Nephron (organoid): ENCODE measurements around the gene MYO1H.
"Not testable (repeated sequence)": the region's sequence is repeated elsewhere in the genome, so short reads cannot be mapped to it uniquely, and the experiment has no call there.

Experiments
- H3K27ac Mint-ChIP-seq, 3 experiments: 2 replicates each; pipeline ENCODE4 v1.8.0; 2020; ENCODE audit warnings: mixed read lengths in 3 of 3, mild to moderate bottlenecking in 2 of 3, moderate library complexity in 1 of 3
- H3K27me3 Mint-ChIP-seq: 2 replicates; pipeline ENCODE4 v1.8.0; 2021; ENCODE audit warnings: low read depth, mild to moderate bottlenecking, moderate library complexity, mixed read lengths
- H3K36me3 Mint-ChIP-seq: 2 replicates; pipeline ENCODE4 v1.8.0; 2020; ENCODE audit warnings: low read depth, mixed read lengths
- H3K4me1 Mint-ChIP-seq: 2 replicates; pipeline ENCODE4 v1.8.0; 2020; ENCODE audit warnings: mixed read lengths
- H3K4me3 Mint-ChIP-seq, 3 experiments: 2 replicates each; pipeline ENCODE4 v1.8.0; 2020; ENCODE audit warnings: mild to moderate bottlenecking in 3 of 3, mixed read lengths in 3 of 3, moderate library complexity in 2 of 3
- H3K9me3 Mint-ChIP-seq: 2 replicates; pipeline ENCODE4 v1.8.0; 2020; ENCODE audit warnings: mixed read lengths
- TF ChIP-seq, protein P1 (sequence below), 3 experiments: fragments of 200-600 bp; sonication (generic); IDR thresholded peaks; one replicate each; pipeline ENCODE4 v1.5.0; 2021; ENCODE audit warnings: antibody characterized with exemption in 3 of 3; ENCODE audit not compliant: unreplicated experiment in 3 of 3

Gene MYO1H

DNA sequence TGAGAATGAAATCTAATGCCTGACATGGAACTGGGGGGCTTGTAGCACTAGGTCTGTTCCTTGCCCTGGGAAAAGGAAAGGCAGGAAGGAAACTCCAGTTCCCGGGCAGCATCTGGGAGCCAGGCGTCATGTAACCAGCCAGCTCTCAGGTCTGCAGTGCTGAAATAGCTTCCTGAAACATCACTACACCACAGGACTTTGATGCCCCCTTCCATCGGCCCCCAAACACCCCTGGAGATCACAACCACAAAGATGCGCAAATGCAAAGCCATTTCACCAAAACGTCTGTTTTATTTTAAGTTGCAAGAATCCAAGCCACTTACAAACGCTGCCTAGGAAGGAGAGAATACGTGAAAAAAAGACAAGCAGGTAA, 88.5 kb downstream of the MYO1H start:
- no peaks in the 10 kb centered on the region for H3K9me3 Mint-ChIP-seq
- H3K27ac Mint-ChIP-seq = no peak overlapping the region
- TF ChIP-seq, protein P1, sequence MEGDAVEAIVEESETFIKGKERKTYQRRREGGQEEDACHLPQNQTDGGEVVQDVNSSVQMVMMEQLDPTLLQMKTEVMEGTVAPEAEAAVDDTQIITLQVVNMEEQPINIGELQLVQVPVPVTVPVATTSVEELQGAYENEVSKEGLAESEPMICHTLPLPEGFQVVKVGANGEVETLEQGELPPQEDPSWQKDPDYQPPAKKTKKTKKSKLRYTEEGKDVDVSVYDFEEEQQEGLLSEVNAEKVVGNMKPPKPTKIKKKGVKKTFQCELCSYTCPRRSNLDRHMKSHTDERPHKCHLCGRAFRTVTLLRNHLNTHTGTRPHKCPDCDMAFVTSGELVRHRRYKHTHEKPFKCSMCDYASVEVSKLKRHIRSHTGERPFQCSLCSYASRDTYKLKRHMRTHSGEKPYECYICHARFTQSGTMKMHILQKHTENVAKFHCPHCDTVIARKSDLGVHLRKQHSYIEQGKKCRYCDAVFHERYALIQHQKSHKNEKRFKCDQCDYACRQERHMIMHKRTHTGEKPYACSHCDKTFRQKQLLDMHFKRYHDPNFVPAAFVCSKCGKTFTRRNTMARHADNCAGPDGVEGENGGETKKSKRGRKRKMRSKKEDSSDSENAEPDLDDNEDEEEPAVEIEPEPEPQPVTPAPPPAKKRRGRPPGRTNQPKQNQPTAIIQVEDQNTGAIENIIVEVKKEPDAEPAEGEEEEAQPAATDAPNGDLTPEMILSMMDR (IDR thresholded peaks at IDR 0.05; ENCODE audit: unreplicated experiment in 3 of 3) = no peak
- peaks cover 14% of the 10 kb centered on the region for H3K4me1 Mint-ChIP-seq
- no peak overlapping the region for H3K4me3 Mint-ChIP-seq
- H3K27me3 Mint-ChIP-seq = no peaks in the 10 kb centered on the region
- peaks cover 3% of the 10 kb centered on the region for H3K36me3 Mint-ChIP-seq

DNA sequence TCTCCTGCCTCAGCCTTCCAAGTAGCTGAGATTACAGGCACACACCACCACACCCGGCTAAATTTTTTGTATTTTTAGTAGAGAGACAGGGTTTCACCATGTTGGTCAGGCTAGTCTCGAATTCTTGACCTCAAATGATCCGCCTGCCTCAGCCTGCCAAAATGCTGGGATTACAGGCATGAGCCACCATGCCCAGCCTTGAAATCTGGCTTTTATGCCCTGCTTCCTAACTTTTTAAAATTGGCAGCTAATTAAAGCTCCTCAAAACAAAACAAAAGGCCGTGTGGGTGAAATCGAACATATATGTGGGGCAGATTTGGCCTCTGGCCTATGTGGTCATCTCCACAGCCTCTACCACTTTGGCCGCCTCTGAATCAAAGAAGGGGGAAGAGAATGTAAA, 91.5 kb downstream of the MYO1H start:
- TF ChIP-seq, protein P1 (IDR thresholded peaks at IDR 0.05; ENCODE audit: unreplicated experiment in 3 of 3) = no peak
- H3K27ac Mint-ChIP-seq = no peak overlapping the region
- peaks cover 9% of the 10 kb centered on the region for H3K36me3 Mint-ChIP-seq
- H3K27me3 Mint-ChIP-seq = no peaks in the 10 kb centered on the region
- H3K4me1 Mint-ChIP-seq = peaks cover 4% of the 10 kb centered on the region
- H3K9me3 Mint-ChIP-seq = no peaks in the 10 kb centered on the region
- H3K4me3 Mint-ChIP-seq = no peak overlapping the region

DNA sequence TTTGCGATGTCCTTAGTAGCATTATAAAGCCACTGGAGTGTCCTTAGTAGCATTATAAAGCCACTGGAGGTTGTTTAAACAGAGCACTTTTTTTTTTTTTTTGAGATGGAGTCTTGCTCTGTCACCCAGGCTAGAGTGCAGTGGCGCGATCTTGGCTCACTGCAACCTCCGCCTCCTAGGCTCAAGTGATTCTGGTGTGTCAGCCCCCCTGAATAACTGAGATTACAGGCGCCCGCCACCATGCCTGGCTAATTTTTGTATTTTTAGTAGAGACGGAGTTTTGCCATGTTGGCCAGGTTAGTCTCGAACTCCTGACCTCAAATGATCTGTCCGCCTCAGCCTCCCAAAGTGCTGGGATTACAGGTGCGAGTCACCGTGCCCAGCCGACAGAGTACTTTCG, 92.3 kb downstream of the MYO1H start:
- H3K36me3 Mint-ChIP-seq = peaks cover 17% of the 10 kb centered on the region
- not testable (repeated sequence) for H3K4me3 Mint-ChIP-seq, H3K27me3 Mint-ChIP-seq, H3K9me3 Mint-ChIP-seq, H3K27ac Mint-ChIP-seq, H3K4me1 Mint-ChIP-seq

DNA sequence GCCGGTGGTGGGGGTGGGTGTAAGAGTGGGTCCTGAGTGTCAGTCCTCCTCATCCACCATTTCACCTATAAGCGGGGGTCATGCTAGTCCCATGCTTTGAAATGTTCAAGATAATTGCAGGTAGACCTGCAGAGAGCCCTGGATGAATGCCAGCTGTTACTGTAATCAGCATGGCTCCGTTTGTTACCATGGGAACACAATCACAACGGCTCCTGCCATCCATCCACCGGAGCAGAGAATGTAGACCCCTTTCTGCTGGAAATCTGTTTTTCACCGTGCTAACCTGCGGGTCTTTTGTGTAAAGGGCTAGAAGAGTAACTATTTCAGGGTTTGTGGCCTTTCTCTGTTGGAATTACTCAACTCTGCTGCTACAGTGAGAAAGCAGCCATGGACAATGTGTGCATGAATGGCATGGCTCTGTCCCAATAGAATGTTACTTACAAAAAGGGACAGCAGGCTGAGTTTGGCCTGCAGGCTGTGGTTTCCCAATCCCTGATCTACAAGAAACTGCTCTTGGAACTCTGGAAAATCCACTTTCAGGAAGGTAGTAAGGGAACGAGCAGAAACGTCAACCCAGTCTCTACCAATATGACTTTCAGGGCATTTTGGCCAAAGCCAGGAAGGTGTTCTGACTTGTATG, 93.3 kb downstream of the MYO1H start:
- no peaks in the 10 kb centered on the region for H3K4me1 Mint-ChIP-seq
- H3K36me3 Mint-ChIP-seq = peaks cover 18% of the 10 kb centered on the region
- TF ChIP-seq, protein P1 (IDR thresholded peaks at IDR 0.05; ENCODE audit: unreplicated experiment in 3 of 3) = no peak
- no peaks in the 10 kb centered on the region for H3K27me3 Mint-ChIP-seq
- no peaks in the 10 kb centered on the region for H3K9me3 Mint-ChIP-seq
- H3K27ac Mint-ChIP-seq = no peak overlapping the region
- no peak overlapping the region for H3K4me3 Mint-ChIP-seq

DNA sequence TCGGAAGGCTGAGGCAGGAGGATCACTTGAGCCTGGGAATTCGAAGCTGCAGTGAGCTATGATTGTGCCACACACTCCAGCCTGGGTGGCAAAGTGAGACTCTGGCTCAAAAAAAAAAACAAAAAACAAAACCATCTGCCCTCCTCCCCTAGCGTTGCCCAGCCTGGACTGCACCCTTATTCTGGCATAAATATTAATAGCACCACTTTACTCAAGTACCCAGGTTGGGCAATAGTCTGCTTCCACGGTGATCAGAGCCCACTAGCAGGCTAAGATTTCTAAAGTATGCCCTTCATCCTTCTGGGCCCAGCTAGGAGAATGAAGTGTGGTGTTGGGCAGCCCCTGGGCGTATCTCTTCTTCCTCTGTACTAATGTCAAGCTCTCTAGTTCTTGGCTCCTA, 96.1 kb downstream of the MYO1H start:
- no peak overlapping the region for H3K4me3 Mint-ChIP-seq
- H3K36me3 Mint-ChIP-seq = peaks cover 21% of the 10 kb centered on the region
- TF ChIP-seq, protein P1 (IDR thresholded peaks at IDR 0.05; ENCODE audit: unreplicated experiment in 3 of 3) = no peak
- no peaks in the 10 kb centered on the region for H3K4me1 Mint-ChIP-seq
- no peaks in the 10 kb centered on the region for H3K27me3 Mint-ChIP-seq
- no peak overlapping the region for H3K27ac Mint-ChIP-seq
- H3K9me3 Mint-ChIP-seq = no peaks in the 10 kb centered on the region

DNA sequence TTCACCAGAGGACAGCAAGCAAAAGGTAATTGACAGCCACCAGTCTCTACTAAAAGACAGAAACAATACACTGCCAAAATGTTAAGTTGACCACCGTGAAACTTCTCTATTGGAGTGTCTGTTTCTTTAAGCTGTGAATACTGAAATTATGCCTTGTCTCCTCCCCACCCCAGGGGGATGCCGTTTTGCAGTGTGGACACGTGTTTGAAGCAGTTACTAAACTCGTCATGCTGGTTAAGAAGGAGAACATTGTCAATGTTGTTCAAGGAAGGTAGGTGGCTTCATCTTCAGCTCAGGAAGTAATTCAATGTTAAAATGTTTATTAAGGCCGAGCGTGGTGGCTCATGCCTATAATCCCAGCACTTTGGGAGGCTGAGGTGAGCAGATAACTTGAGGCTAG, 96.6 kb downstream of the MYO1H start:
- no peaks in the 10 kb centered on the region for H3K9me3 Mint-ChIP-seq

More for the DNA sequence above, 96.6 kb downstream of the MYO1H start:
- no peak overlapping the region for H3K4me3 Mint-ChIP-seq
- H3K27me3 Mint-ChIP-seq = no peaks in the 10 kb centered on the region
- H3K36me3 Mint-ChIP-seq = peaks cover 26% of the 10 kb centered on the region
- H3K4me1 Mint-ChIP-seq = no peaks in the 10 kb centered on the region
- no peak overlapping the region for H3K27ac Mint-ChIP-seq
- TF ChIP-seq, protein P1 (IDR thresholded peaks at IDR 0.05; ENCODE audit: unreplicated experiment in 3 of 3) = no peak
